ENCODE results near the gene RINT1. TPM values are rescaled to one million over a fixed set of nuclear protein-coding genes. Genes with fewer than 3 reads are reported as not detected.
"Not testable (repeated sequence)": the region's sequence is repeated elsewhere in the genome, so short reads cannot be mapped to it uniquely, and the experiment has no call there.

RINT1 gene
- total RNA-seq, 2 donors from 2014 or later, result 12.6 to 17.4 TPM

- H3K4me1 ChIP-seq (replicated peaks), result peaks cover 4% of the 10 kb centered on the region
- DNase-seq (ENCODE audit: low spot score), result peak; percentile 84
- WGBS, result under 1% methylated on average over 16 of the region's 96 CpGs
- peak within 1 kb of the TSS; percentile 56 to 71 for H3K4me3 ChIP-seq
- no peaks in the 10 kb centered on the region for H3K9me3 ChIP-seq
- peak within 1 kb of the TSS; percentile 76 to 88 for H3K27ac ChIP-seq
- no peak for TF ChIP-seq CTCF (IDR thresholded peaks at IDR 0.05)
- peak; percentile 43 for TF ChIP-seq POLR2AphosphoS5 (IDR thresholded peaks at IDR 0.05)
- TF ChIP-seq POLR2A (IDR thresholded peaks at IDR 0.05), result peak; percentile 64
- no peaks in the 10 kb centered on the region for H3K36me3 ChIP-seq
- no peaks in the 10 kb centered on the region for H3K27me3 ChIP-seq (replicated peaks; ENCODE audit: insufficient read depth)
- intact Hi-C loops (cut with DNase I), result no loop called here
Observed at GRCh38 chr7:105521717-105522463, 10.1 kb upstream of the RINT1 start, which contains the start of gene PUS7. TSS of gene PUS7 (minus strand) at chr7:105522271. CDS start at chr7:105508512, 13,759 bp downstream.

GRCh38 chr7:105524423-105524822 lies 7.6 kb upstream of the RINT1 start:
- H3K27ac ChIP-seq; H3K36me3 ChIP-seq; H3K4me1 ChIP-seq (replicated peaks); H3K4me3 ChIP-seq; intact Hi-C loops (cut with DNase I); H3K9me3 ChIP-seq; DNase-seq (ENCODE audit: low spot score); H3K27me3 ChIP-seq (replicated peaks; ENCODE audit: insufficient read depth): not testable (repeated sequence)
- WGBS, result 87% methylated on average over 11 of the region's 11 CpGs

GRCh38 chr7:105524840-105525239 lies 7.2 kb upstream of the RINT1 start:
- no peak overlapping the region for H3K27ac ChIP-seq
- intact Hi-C loops (cut with DNase I), result no loop called here
- no peaks in the 10 kb centered on the region for H3K27me3 ChIP-seq (replicated peaks; ENCODE audit: insufficient read depth)
- no peak overlapping the region for H3K4me3 ChIP-seq
- no peak for DNase-seq (ENCODE audit: low spot score)
- H3K9me3 ChIP-seq, result no peaks in the 10 kb centered on the region
- TF ChIP-seq POLR2A (IDR thresholded peaks at IDR 0.05) (no peak), POLR2AphosphoS5 (IDR thresholded peaks at IDR 0.05) (no peak), CTCF (IDR thresholded peaks at IDR 0.05) (no peak)
- H3K36me3 ChIP-seq, result no peaks in the 10 kb centered on the region
- WGBS, result 78% methylated on average over 4 of the region's 4 CpGs
- H3K4me1 ChIP-seq (replicated peaks), result peaks cover 4% of the 10 kb centered on the region

GRCh38 chr7:105527737-105528136 lies 4.3 kb upstream of the RINT1 start:
- intact Hi-C loops (cut with DNase I), result not testable (repeated sequence)

GRCh38 chr7:105530126-105530525 lies 1.9 kb upstream of the RINT1 start:
- no peak overlapping the region for H3K27ac ChIP-seq
- intact Hi-C loops (cut with DNase I), result no loop called here
- DNase-seq (ENCODE audit: low spot score), result no peak
- H3K36me3 ChIP-seq, result no peaks in the 10 kb centered on the region
- H3K27me3 ChIP-seq (replicated peaks; ENCODE audit: insufficient read depth), result no peaks in the 10 kb centered on the region
- TF ChIP-seq CTCF (IDR thresholded peaks at IDR 0.05) (no peak), POLR2A (IDR thresholded peaks at IDR 0.05) (no peak), POLR2AphosphoS5 (IDR thresholded peaks at IDR 0.05) (no peak)
- peaks cover 8% of the 10 kb centered on the region for H3K4me1 ChIP-seq (replicated peaks)
- no peaks in the 10 kb centered on the region for H3K9me3 ChIP-seq
- 92% methylated on average over 10 of the region's 10 CpGs for WGBS
- H3K4me3 ChIP-seq, result no peak overlapping the region

More at GRCh38 chr7:105527737-105528136, 4.3 kb upstream of the RINT1 start:
- H3K4me1 ChIP-seq (replicated peaks); H3K27ac ChIP-seq; DNase-seq (ENCODE audit: low spot score); H3K4me3 ChIP-seq; H3K9me3 ChIP-seq; H3K36me3 ChIP-seq; H3K27me3 ChIP-seq (replicated peaks; ENCODE audit: insufficient read depth): not testable (repeated sequence)
- 85% methylated on average over 5 of the region's 5 CpGs for WGBS

- Histone ChIP-seq H3K4me1 (replicated peaks) (peaks cover 8% of the 10 kb centered on the region), H3K36me3 (no peaks in the 10 kb centered on the region), H3K27me3 (replicated peaks; ENCODE audit: insufficient read depth) (no peaks in the 10 kb centered on the region), H3K27ac (no peak overlapping the region), H3K9me3 (no peaks in the 10 kb centered on the region), H3K4me3 (no peak overlapping the region)
- 94% methylated on average over 20 of the region's 20 CpGs for WGBS
- intact Hi-C loops (cut with DNase I), result no loop called here
- TF ChIP-seq CTCF (IDR thresholded peaks at IDR 0.05), result no peak
- TF ChIP-seq POLR2AphosphoS5 (IDR thresholded peaks at IDR 0.05), result no peak
- no peak for TF ChIP-seq POLR2A (IDR thresholded peaks at IDR 0.05)
- DNase-seq (ENCODE audit: low spot score), result no peak
Observed at GRCh38 chr7:105530546-105530945, 1.5 kb upstream of the RINT1 start.
